Activated CD4-positive, CD25-positive, alpha-beta regulatory T cell (primary cell): ENCODE results near the gene NUDT5.

Experiments
- DNase-seq, 4 experiments: peaks; one replicate each; lab custom pipeline; 2025; lab: John Stamatoyannopoulos, UW

The NUDT5 gene

GRCh38 chr10:12164085-12164484 lies 31.6 kb downstream of the NUDT5 start:
- no peak for DNase-seq

GRCh38 chr10:12162927-12163326 lies 32.8 kb downstream of the NUDT5 start:
- DNase-seq: no peak

- DNase-seq: no peak
Observed at GRCh38 chr10:12160664-12161063, 35.0 kb downstream of the NUDT5 start.

GRCh38 chr10:12158111-12158510 lies 37.6 kb downstream of the NUDT5 start:
- DNase-seq: no peak

- DNase-seq: no peak
Observed at GRCh38 chr10:12156367-12157123, 39.1 kb downstream of the NUDT5 start.

GRCh38 chr10:12154516-12154915 lies 41.2 kb downstream of the NUDT5 start:
- DNase-seq: no peak

GRCh38 chr10:12150163-12150562 lies 45.5 kb downstream of the NUDT5 start:
- no peak for DNase-seq

GRCh38 chr10:12144538-12144937 lies 51.2 kb downstream of the NUDT5 start:
- DNase-seq: no peak

GRCh38 chr10:12140038-12140437 lies 55.7 kb downstream of the NUDT5 start:
- DNase-seq: no peak

- DNase-seq: no peak
Observed at GRCh38 chr10:12135631-12136030, 60.1 kb downstream of the NUDT5 start.

GRCh38 chr10:12130237-12130872 lies 65.3 kb downstream of the NUDT5 start:
- DNase-seq: peak in 1 of 4 experiments; percentile 2

- peak; percentile 95 to 98 (median 98) for DNase-seq
Observed at GRCh38 chr10:12129222-12130111, 66.2 kb downstream of the NUDT5 start, which contains the start of gene SEC61A2. Gene SEC61A2 (plus strand): TSS chr10:12129677. CDS start chr10:12129788, 111 bp downstream.

GRCh38 chr10:12121673-12122072 lies 74.0 kb downstream of the NUDT5 start:
- no peak for DNase-seq
